Nephron progenitor cell (in vitro differentiated cells): Measurements from ENCODE around the gene FSTL1.

Source experiments
- DNase-seq: peaks from one replicate; pipeline ENCODE4 v3.0.0; 2021
- H3K27ac Mint-ChIP-seq: 2 replicates; pipeline ENCODE4 v1.8.0; 2021; ENCODE audit warnings: mild to moderate bottlenecking, moderate library complexity, mixed read lengths
- H3K27me3 Mint-ChIP-seq: 2 replicates; pipeline ENCODE4 v1.8.0; 2021; ENCODE audit warnings: mild to moderate bottlenecking, low read depth, mixed read lengths; ENCODE audit not compliant: poor library complexity
- H3K36me3 Mint-ChIP-seq: 2 replicates; pipeline ENCODE4 v1.8.0; 2021; ENCODE audit warnings: low read depth, mixed read lengths
- H3K4me1 Mint-ChIP-seq: 2 replicates; pipeline ENCODE4 v1.8.0; 2021; ENCODE audit warnings: mixed read lengths
- H3K4me3 Mint-ChIP-seq: 2 replicates; pipeline ENCODE4 v1.8.0; 2021; ENCODE audit warnings: mild to moderate bottlenecking, moderate library complexity, mixed read lengths
- H3K9me3 Mint-ChIP-seq: 2 replicates; pipeline ENCODE4 v1.8.0; 2021; ENCODE audit warnings: mild to moderate bottlenecking, moderate library complexity, mixed read lengths
- TF ChIP-seq, protein P1 (sequence below): fragments of 200-600 bp; sonication (generic); IDR thresholded peaks from 2 replicates; pipeline ENCODE4 v1.5.0; 2021; ENCODE audit warnings: antibody characterized with exemption

The FSTL1 gene

DNA sequence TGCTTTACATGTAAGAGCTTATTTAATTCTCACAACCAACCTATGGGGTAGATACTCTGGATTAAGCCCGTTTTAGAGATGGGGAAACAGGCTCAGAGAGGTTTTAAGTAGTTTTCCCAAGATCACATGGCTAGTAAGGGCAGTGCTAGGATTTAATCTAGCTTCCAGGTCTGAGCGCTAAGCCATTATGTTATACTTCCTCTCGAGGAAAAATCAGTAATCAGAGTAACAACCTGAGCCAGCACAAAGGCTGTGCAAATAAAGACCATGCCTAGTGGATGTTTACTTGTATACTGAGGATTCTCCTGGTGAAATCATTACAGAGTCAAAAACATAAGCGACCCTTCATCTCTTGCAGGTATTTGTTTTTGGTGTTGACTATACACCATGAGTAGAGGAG lies 9.0 kb downstream of the FSTL1 start:
- H3K27ac Mint-ChIP-seq, result no peak overlapping the region
- no peaks in the 10 kb centered on the region for H3K9me3 Mint-ChIP-seq
- TF ChIP-seq, protein P1, sequence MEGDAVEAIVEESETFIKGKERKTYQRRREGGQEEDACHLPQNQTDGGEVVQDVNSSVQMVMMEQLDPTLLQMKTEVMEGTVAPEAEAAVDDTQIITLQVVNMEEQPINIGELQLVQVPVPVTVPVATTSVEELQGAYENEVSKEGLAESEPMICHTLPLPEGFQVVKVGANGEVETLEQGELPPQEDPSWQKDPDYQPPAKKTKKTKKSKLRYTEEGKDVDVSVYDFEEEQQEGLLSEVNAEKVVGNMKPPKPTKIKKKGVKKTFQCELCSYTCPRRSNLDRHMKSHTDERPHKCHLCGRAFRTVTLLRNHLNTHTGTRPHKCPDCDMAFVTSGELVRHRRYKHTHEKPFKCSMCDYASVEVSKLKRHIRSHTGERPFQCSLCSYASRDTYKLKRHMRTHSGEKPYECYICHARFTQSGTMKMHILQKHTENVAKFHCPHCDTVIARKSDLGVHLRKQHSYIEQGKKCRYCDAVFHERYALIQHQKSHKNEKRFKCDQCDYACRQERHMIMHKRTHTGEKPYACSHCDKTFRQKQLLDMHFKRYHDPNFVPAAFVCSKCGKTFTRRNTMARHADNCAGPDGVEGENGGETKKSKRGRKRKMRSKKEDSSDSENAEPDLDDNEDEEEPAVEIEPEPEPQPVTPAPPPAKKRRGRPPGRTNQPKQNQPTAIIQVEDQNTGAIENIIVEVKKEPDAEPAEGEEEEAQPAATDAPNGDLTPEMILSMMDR, result no peak
- H3K4me1 Mint-ChIP-seq, result peaks cover 55% of the 10 kb centered on the region
- no peak overlapping the region for H3K4me3 Mint-ChIP-seq
- DNase-seq, result no peak
- H3K36me3 Mint-ChIP-seq, result peaks cover 46% of the 10 kb centered on the region
- H3K27me3 Mint-ChIP-seq, result no peaks in the 10 kb centered on the region

DNA sequence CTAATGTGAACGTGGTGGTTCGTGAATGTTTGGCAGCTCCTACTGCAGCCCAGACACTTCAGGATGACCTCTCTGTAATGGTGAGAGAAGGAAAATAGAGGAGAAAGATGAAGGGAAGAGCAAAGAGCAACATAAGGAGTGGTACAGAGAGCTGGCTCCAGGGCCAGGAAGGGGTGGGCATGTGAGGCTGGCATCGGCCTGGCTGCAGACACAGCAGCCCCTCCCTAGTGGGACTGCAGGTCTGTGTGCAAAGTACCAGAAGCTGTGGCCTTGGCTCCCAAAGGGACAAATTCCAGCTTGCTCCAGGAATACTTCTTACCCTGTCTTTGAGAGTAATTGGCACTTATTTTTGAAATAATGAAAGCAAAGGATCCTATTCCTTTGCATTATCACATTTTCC lies 10.0 kb downstream of the FSTL1 start:
- H3K9me3 Mint-ChIP-seq, result no peaks in the 10 kb centered on the region
- TF ChIP-seq, protein P1, result no peak

DNA sequence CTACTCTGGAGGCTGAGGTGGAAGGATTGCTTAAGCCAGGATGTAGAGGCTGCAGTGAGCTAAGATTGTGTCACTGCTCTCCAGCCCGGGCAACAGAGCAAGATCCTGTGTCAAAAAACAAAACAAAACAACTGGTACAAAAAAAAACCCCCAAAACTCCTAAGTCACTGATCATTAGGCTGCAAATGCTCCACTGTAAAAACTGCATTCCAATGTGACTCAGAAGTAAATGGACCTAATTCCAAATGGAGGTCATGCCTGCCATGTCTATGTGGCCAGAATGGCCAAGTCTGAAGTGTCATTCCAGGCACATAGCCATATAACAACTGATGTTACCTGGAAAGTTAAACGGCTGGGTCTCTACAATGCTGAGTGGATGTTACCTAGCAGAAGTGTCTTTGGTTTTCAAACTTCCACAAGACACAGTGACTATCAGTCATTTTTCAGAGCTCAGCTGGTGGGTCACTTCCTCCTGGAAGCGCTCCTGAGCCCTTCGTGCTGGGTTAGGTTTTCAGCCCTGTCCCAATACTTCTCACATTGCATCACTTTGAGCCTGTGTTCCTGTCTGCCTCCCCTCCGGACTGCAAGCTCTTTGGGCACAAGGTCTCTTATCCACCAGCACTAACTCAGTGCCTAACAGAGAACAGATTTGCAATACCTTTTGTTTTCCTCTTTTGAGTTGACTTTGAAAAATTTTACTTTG lies 10.6 kb downstream of the FSTL1 start:
- no peak overlapping the region for H3K4me3 Mint-ChIP-seq

More for the DNA sequence above, 10.0 kb downstream of the FSTL1 start:
- Mint-ChIP-seq H3K4me3 (no peak overlapping the region), H3K27ac (peak overlapping the region; percentile 66), H3K4me1 (peaks cover 54% of the 10 kb centered on the region), H3K27me3 (no peaks in the 10 kb centered on the region), H3K36me3 (peaks cover 38% of the 10 kb centered on the region)
- DNase-seq, result no peak

DNA sequence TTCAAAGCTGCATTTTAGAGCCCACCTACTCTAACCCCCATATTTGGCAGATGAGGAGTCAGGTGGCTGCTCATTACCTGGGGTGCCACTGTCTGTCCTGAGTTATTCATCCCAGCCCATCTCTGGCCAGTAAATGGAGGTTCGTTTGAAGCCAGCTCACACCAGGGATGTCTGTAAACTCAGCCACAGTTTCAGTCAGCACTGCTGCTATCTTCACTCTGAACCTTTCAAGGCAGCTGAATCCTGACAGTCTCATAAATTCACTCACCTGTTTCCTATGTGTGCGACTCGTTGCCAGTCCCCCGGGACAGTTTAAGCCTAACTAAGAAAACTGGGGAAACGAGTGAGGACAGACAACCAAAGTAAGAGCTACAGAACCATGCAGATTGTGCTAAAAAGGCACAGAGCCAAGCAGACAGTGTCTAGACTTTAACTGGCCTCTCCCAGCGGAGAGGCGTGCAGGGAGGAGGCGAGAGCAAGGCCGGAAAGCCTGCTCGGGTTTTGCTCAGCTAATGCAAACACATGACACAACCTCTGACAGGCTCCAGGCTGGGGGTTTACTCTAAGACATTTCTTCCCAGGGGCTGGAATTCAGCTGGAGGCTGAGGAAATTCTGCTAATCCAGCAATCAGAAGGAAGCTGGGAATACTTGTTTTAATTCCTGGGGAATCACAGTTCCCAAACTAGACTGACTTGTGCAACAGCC lies 12.0 kb downstream of the FSTL1 start:
- no peak for DNase-seq
- TF ChIP-seq, protein P1, result no peak
- H3K4me1 Mint-ChIP-seq, result peaks cover 58% of the 10 kb centered on the region
- no peaks in the 10 kb centered on the region for H3K9me3 Mint-ChIP-seq
- peaks cover 42% of the 10 kb centered on the region for H3K36me3 Mint-ChIP-seq
- no peak overlapping the region for H3K4me3 Mint-ChIP-seq
- peak overlapping the region; percentile 93 for H3K27ac Mint-ChIP-seq
- H3K27me3 Mint-ChIP-seq, result no peaks in the 10 kb centered on the region

More for the DNA sequence above, 10.6 kb downstream of the FSTL1 start:
- peaks cover 54% of the 10 kb centered on the region for H3K4me1 Mint-ChIP-seq
- TF ChIP-seq, protein P1, result no peak
- H3K27me3 Mint-ChIP-seq, result no peaks in the 10 kb centered on the region
- no peaks in the 10 kb centered on the region for H3K9me3 Mint-ChIP-seq
- no peak for DNase-seq
- peak overlapping the region; percentile 93 for H3K27ac Mint-ChIP-seq
- peaks cover 35% of the 10 kb centered on the region for H3K36me3 Mint-ChIP-seq

DNA sequence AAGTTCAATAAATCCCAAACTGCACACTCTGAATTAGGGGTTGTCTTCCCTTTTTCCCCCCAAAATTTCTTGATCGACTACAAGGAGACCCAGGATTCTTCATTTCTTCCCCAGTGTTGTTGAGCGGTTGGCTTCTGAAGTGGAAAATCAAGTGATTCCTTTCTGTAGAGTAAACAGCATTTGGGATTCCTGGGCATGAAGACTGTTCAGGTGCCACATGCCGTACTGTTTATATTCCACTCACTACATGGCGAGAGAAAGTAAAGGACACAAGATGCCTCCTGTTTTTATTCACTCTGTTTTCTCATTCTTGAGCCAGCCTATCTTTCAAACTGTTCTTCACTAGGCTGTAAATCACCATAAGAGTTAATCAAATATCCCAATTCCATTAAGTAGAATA lies 12.6 kb downstream of the FSTL1 start:
- H3K9me3 Mint-ChIP-seq, result no peaks in the 10 kb centered on the region
- H3K27me3 Mint-ChIP-seq, result no peaks in the 10 kb centered on the region
- TF ChIP-seq, protein P1, result no peak
- no peak overlapping the region for H3K27ac Mint-ChIP-seq
- no peak overlapping the region for H3K4me3 Mint-ChIP-seq
- DNase-seq, result no peak
- H3K4me1 Mint-ChIP-seq, result peaks cover 58% of the 10 kb centered on the region
- H3K36me3 Mint-ChIP-seq, result peaks cover 48% of the 10 kb centered on the region
